ENCODE data around the gene RALGAPA2. TPM values are rescaled to one million over a fixed set of nuclear protein-coding genes. Genes with fewer than 3 reads are reported as not detected.

Gene RALGAPA2
- total and polyA plus RNA-seq, 2 donors (not counting 3 experiments of a cell fraction or from before 2014, with no cell fraction given), result 10.0 to 46.8 TPM

DNA sequence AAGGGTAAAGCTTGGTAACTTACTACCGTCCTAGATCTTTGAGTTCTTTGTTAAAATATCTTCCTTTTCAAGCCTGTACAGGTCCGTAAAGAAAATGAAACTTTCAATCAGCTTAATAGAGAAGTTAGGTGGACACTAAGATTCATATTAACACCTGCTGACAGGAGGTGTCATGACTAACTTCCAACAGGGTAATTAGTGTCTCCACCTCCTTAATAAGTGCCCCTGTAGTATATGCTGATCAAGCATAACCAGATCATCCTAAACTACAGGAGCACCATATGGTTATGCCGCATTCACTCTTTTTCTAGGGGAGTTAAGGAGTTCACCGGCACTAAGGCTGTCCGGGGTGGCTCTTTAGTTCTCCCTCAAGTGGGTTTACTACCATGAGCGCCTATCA lies 23.9 kb upstream of the RALGAPA2 start:
- dilution Hi-C loops (cut with MboI; ENCODE audit: extremely low pct_ligation_motif_present, low sequenced_read_pairs), result no loop called here
- Histone ChIP-seq H3K79me2 (ENCODE audit: control insufficient read depth, insufficient read depth, low read length) (no peaks in the 10 kb centered on the region), H3K9me1 (replicated peaks; ENCODE audit: control insufficient read depth, extremely low read depth, insufficient read depth, low read length) (no peaks in the 10 kb centered on the region), H3K4me2 (ENCODE audit: insufficient read depth, low read length) (no peak overlapping the region), H3K9me3 (replicated peaks; ENCODE audit: control insufficient read depth, insufficient read depth, low read length) (no peaks in the 10 kb centered on the region), H3K27me3 (ENCODE audit: control insufficient read depth in 2 of 2, insufficient read depth in 2 of 2, low read length in 2 of 2) (no peaks in the 10 kb centered on the region), H3K27ac (ENCODE audit: insufficient read depth, low read depth, low read length) (no peak overlapping the region), H4K20me1 (replicated peaks; ENCODE audit: control insufficient read depth, extremely low read depth, insufficient read depth, low read length) (no peaks in the 10 kb centered on the region), H2AFZ (ENCODE audit: low read depth, low read length) (no peak overlapping the region), H3K4me1 (ENCODE audit: control insufficient read depth, extremely low read depth, insufficient read depth, low read length) (peaks cover 40% of the 10 kb centered on the region), H3K4me3 (replicated peaks in 1 of 3; ENCODE audit: insufficient read depth in 1 of 3, low read depth in 1 of 3, low read length in 3 of 3) (no peak overlapping the region), H3K9ac (replicated peaks; ENCODE audit: extremely low read depth, insufficient read depth, low read length) (no peak overlapping the region), H3K36me3 (ENCODE audit: control insufficient read depth in 2 of 2, extremely low read depth in 1 of 2, insufficient read depth in 2 of 2, low read length in 2 of 2) (no peaks in the 10 kb centered on the region)
- ChIA-PET POLR2A (no interaction called here), CTCF (no interaction called here)
- DNase-seq (ENCODE audit: low read depth, low spot score), result no peak
- BruUV-seq (replicated peaks), result no TSS peak
- TF ChIP-seq, protein P1, sequence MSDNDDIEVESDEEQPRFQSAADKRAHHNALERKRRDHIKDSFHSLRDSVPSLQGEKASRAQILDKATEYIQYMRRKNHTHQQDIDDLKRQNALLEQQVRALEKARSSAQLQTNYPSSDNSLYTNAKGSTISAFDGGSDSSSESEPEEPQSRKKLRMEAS (IDR thresholded peaks at IDR 0.05; ENCODE audit: insufficient read depth, insufficient read length), result no peak
- no peak for TF ChIP-seq FOS (IDR thresholded peaks at IDR 0.05; ENCODE audit: borderline replicate concordance, insufficient read depth, low read length)
- no peak for TF ChIP-seq GATA2 (IDR thresholded peaks at IDR 0.05; ENCODE audit: insufficient read depth, insufficient read length, low read depth, low read length)
- no peak for TF ChIP-seq MYC (IDR thresholded peaks at IDR 0.05; ENCODE audit: low read depth, low read length)
- TF ChIP-seq, protein P2, sequence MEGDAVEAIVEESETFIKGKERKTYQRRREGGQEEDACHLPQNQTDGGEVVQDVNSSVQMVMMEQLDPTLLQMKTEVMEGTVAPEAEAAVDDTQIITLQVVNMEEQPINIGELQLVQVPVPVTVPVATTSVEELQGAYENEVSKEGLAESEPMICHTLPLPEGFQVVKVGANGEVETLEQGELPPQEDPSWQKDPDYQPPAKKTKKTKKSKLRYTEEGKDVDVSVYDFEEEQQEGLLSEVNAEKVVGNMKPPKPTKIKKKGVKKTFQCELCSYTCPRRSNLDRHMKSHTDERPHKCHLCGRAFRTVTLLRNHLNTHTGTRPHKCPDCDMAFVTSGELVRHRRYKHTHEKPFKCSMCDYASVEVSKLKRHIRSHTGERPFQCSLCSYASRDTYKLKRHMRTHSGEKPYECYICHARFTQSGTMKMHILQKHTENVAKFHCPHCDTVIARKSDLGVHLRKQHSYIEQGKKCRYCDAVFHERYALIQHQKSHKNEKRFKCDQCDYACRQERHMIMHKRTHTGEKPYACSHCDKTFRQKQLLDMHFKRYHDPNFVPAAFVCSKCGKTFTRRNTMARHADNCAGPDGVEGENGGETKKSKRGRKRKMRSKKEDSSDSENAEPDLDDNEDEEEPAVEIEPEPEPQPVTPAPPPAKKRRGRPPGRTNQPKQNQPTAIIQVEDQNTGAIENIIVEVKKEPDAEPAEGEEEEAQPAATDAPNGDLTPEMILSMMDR (IDR thresholded peaks at IDR 0.05; ENCODE audit: extremely low read depth in 1 of 2, insufficient read depth in 1 of 2, low read depth in 1 of 2, low read length in 2 of 2), result no peak
- TF ChIP-seq POLR2AphosphoS5 (IDR thresholded peaks at IDR 0.05; ENCODE audit: insufficient read depth, low read depth, low read length), result no peak
- no peak for TF ChIP-seq JUN (IDR thresholded peaks at IDR 0.05; ENCODE audit: borderline replicate concordance, insufficient read depth, insufficient read length, low read depth)
- TF ChIP-seq POLR2A (IDR thresholded peaks at IDR 0.05; ENCODE audit: low read depth, low read length), result no peak
- TF ChIP-seq EZH2 (IDR thresholded peaks at IDR 0.05; ENCODE audit: borderline replicate concordance, low read depth, low read length, severe bottlenecking), result no peak
- no peak for FAIRE-seq
- intact Hi-C loops (cut with micrococcal nuclease), result loop anchor here (10.0 kb wide), 1 partner anchor 922 kb away; no protein-coding TSS in a partner anchor

Data from endothelial cell of umbilical vein (primary cell).